ENCODE results near the gene KCNH2. TPM values are rescaled to one million over a fixed set of nuclear protein-coding genes. Genes with fewer than 3 reads are reported as not detected.

The KCNH2 gene
- total RNA-seq, 1 donor from 2014 or later = under 0.01 TPM

GRCh38 chr7:150977382-150978125 lies 567 bp downstream of the KCNH2 start:
- no peak for TF ChIP-seq CTCF (IDR thresholded peaks at IDR 0.05; ENCODE audit: insufficient read depth, low read length, severe bottlenecking)
- Histone ChIP-seq H3K27me3 (ENCODE audit: control insufficient read depth, insufficient read depth, low read length) (peaks cover 37% of the 10 kb centered on the region), H3K36me3 (ENCODE audit: control insufficient read depth, insufficient read depth, low read length) (no peaks in the 10 kb centered on the region), H3K4me3 (ENCODE audit: low read depth, low read length) (no peak overlapping the region)
- no peak for DNase-seq (ENCODE audit: low read depth)
- FAIRE-seq = no peak

GRCh38 chr7:150976529-150977381 lies 1.4 kb downstream of the KCNH2 start:
- Histone ChIP-seq H3K27me3 (ENCODE audit: control insufficient read depth, insufficient read depth, low read length) (peaks cover 34% of the 10 kb centered on the region), H3K36me3 (ENCODE audit: control insufficient read depth, insufficient read depth, low read length) (no peaks in the 10 kb centered on the region), H3K4me3 (ENCODE audit: low read depth, low read length) (no peak overlapping the region)
- no peak for TF ChIP-seq CTCF (IDR thresholded peaks at IDR 0.05; ENCODE audit: insufficient read depth, low read length, severe bottlenecking)
- FAIRE-seq = no peak
- DNase-seq (ENCODE audit: low read depth) = no peak

- Histone ChIP-seq H3K27me3 (ENCODE audit: control insufficient read depth, insufficient read depth, low read length) (peaks cover 30% of the 10 kb centered on the region), H3K36me3 (ENCODE audit: control insufficient read depth, insufficient read depth, low read length) (no peaks in the 10 kb centered on the region), H3K4me3 (ENCODE audit: low read depth, low read length) (no peak overlapping the region)
- no peak for DNase-seq (ENCODE audit: low read depth)
- no peak for TF ChIP-seq CTCF (IDR thresholded peaks at IDR 0.05; ENCODE audit: insufficient read depth, low read length, severe bottlenecking)
- FAIRE-seq = no peak
Measured at GRCh38 chr7:150975536-150976319, 2.4 kb downstream of the KCNH2 start.

GRCh38 chr7:150974468-150975391 lies 3.4 kb downstream of the KCNH2 start:
- peak; percentile 33 for TF ChIP-seq CTCF (IDR thresholded peaks at IDR 0.05; ENCODE audit: insufficient read depth, low read length, severe bottlenecking)
- FAIRE-seq (no peak), DNase-seq (ENCODE audit: low read depth) (no peak)
- peak overlapping the region; percentile 43 for H3K4me3 ChIP-seq (ENCODE audit: low read depth, low read length)
- peaks cover 24% of the 10 kb centered on the region for H3K27me3 ChIP-seq (ENCODE audit: control insufficient read depth, insufficient read depth, low read length)
- no peaks in the 10 kb centered on the region for H3K36me3 ChIP-seq (ENCODE audit: control insufficient read depth, insufficient read depth, low read length)
